ENCODE data around the gene DGCR2.
"Not testable (repeated sequence)": the region's sequence is repeated elsewhere in the genome, so short reads cannot be mapped to it uniquely, and the experiment has no call there.

DGCR2 gene

GRCh38 chr22:18987114-18987513 lies 135.1 kb downstream of the DGCR2 start:
- not testable (repeated sequence) for H3K9me3 Mint-ChIP-seq; H3K27ac Mint-ChIP-seq; H3K4me3 Mint-ChIP-seq; H3K4me1 Mint-ChIP-seq; DNase-seq (ENCODE audit: low spot score in 2 of 2); H3K36me3 Mint-ChIP-seq; ATAC-seq
